ENCODE results near the gene IZUMO1R.

GRCh38 chr11:94275961-94276360 lies 28.4 kb upstream of the IZUMO1R start:
- TF ChIP-seq RAD21 (IDR thresholded peaks at IDR 0.05; ENCODE audit: low read length) (no peak), POLR2A (IDR thresholded peaks at IDR 0.05; ENCODE audit: low read depth, low read length) (no peak), CEBPB (IDR thresholded peaks at IDR 0.05; ENCODE audit: low read depth, low read length) (no peak), MXI1 (IDR thresholded peaks at IDR 0.05; ENCODE audit: borderline replicate concordance, low read depth, low read length) (no peak), MAFK (IDR thresholded peaks at IDR 0.05; ENCODE audit: low read depth, low read length) (no peak), RFX5 (IDR thresholded peaks at IDR 0.05; ENCODE audit: low read depth, low read length) (no peak), CHD1 (IDR thresholded peaks at IDR 0.05; ENCODE audit: low read depth, low read length) (no peak)
- TF ChIP-seq, protein P1, sequence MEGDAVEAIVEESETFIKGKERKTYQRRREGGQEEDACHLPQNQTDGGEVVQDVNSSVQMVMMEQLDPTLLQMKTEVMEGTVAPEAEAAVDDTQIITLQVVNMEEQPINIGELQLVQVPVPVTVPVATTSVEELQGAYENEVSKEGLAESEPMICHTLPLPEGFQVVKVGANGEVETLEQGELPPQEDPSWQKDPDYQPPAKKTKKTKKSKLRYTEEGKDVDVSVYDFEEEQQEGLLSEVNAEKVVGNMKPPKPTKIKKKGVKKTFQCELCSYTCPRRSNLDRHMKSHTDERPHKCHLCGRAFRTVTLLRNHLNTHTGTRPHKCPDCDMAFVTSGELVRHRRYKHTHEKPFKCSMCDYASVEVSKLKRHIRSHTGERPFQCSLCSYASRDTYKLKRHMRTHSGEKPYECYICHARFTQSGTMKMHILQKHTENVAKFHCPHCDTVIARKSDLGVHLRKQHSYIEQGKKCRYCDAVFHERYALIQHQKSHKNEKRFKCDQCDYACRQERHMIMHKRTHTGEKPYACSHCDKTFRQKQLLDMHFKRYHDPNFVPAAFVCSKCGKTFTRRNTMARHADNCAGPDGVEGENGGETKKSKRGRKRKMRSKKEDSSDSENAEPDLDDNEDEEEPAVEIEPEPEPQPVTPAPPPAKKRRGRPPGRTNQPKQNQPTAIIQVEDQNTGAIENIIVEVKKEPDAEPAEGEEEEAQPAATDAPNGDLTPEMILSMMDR (conservative IDR thresholded peaks at IDR 0.05; ENCODE audit: low read depth, low read length) = no peak

Data from IMR-90 (cell line).